GM10248 (cell line): Measurements from ENCODE around the gene VAV2.
A peak's percentile ranks its signal among the peaks of the same experiment; 100 is the strongest.
"Not testable (repeated sequence)": the region's sequence is repeated elsewhere in the genome, so short reads cannot be mapped to it uniquely, and the experiment has no call there.

Experiments used
- CTCF ChIA-PET: fragments of 300-600 bp; sonication (Branson Sonifier 250); formaldehyde crosslinking; extraction: SDS; loops from one replicate; lab custom pipeline; 2021; ENCODE audit warnings: antibody characterized with exemption; lab: Yijun Ruan, JAX
- POLR2A ChIA-PET: fragments of 350-650 bp; sonication (Branson Sonifier 250); formaldehyde crosslinking; extraction: SDS; loops from one replicate; lab custom pipeline; 2020; ENCODE audit warnings: antibody characterized with exemption; lab: Yijun Ruan, JAX
- DNase-seq: peaks from one replicate; pipeline ENCODE4 v3.0.0; 2012; ENCODE audit errors: extremely low spot score
- TF ChIP-seq, protein P1 (sequence below): IDR thresholded peaks from 2 replicates; pipeline ENCODE4 v1.5.1; 2012; ENCODE audit warnings: mild to moderate bottlenecking, low read depth; ENCODE audit errors: extremely low read depth, missing control alignments, control extremely low read depth

Gene VAV2

DNA sequence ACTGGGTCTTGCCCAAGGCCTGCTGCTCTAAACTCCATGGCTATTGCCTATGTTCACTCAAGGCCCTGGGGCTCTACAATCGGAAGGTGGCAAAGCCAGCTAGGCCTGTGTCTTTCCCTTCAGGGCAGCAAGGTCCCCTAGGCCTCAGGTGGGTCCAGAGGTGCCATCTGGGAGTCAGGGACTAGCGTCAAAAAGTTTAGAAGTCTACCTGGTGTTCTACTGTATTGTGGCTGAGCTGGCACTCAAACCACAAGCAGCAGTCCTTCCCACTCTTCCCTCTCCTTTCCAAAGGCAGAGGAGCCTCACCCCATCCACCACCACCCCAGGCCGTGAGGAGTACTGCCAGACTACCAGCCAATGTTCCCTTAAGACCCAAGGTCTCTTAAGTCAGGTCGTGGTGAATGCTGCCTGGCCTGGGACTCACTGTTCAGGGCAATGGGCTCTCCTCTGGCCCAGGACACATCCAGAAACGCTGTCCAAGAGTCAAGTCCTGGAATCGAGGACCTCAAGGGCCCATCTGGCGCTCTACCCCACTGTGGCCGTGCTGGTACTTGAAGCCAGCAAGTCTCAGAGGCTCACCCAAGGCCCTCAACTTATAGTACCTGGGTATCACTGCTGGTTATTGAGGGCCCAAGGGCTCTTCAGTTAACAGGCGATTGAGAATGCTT, 241.0 kb downstream of the VAV2 start:
- ChIA-PET CTCF (interaction anchor here (1.5 to 4.1 kb wide), 3 partner anchors 8 to 242 kb away, joined by 3 to 23 read pairs (median 4); no protein-coding TSS in a partner anchor), POLR2A (no interaction called here)
- TF ChIP-seq, protein P1, sequence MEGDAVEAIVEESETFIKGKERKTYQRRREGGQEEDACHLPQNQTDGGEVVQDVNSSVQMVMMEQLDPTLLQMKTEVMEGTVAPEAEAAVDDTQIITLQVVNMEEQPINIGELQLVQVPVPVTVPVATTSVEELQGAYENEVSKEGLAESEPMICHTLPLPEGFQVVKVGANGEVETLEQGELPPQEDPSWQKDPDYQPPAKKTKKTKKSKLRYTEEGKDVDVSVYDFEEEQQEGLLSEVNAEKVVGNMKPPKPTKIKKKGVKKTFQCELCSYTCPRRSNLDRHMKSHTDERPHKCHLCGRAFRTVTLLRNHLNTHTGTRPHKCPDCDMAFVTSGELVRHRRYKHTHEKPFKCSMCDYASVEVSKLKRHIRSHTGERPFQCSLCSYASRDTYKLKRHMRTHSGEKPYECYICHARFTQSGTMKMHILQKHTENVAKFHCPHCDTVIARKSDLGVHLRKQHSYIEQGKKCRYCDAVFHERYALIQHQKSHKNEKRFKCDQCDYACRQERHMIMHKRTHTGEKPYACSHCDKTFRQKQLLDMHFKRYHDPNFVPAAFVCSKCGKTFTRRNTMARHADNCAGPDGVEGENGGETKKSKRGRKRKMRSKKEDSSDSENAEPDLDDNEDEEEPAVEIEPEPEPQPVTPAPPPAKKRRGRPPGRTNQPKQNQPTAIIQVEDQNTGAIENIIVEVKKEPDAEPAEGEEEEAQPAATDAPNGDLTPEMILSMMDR, result no peak
- DNase-seq, result no peak

DNA sequence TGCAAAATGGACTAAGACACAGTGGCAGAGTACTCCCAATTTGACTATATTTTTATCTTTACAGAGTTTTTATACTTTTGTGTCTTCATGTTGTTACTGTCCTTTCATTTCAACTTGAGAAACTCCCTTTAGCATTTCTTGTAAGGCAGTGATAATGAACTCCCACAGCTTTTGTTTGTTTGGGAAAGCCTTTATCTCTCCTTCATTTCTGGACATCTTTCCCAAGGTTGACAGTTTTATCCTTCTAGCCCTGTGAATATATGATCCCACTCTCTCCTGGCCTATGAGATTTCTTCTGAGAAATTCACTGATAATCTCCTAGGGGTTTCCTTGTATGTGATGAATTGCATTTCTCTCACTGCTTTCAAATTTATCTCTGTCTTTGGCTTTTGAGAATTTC, 244.8 kb downstream of the VAV2 start:
- POLR2A ChIA-PET, result no interaction called here
- TF ChIP-seq, protein P1, result no peak
- CTCF ChIA-PET, result interaction anchor here (1.3 kb wide), 1 partner anchor 9 kb away, joined by 3 read pairs; the partner anchor contains the start of gene SARDH
- no peak for DNase-seq

DNA sequence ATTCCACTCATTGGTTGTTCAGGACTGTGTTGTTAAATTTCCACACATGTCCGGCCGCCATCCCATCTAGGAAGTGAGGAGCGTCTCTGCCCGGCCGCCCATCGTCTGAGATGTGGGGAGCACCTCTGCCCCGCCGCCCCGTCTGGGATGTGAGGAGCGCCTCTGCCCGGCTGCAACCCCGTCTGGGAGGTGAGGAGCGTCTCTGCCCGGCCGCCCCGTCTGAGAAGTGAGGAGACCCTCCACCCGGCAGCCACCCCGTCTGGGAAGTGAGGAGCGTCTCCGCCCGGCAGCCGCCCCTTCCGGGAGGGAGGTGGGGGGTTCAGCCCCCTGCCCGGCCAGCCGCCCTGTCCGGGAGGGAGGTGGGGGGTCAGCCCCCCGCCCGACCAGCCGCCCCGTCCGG, 247.6 kb downstream of the VAV2 start:
- CTCF ChIA-PET, POLR2A ChIA-PET, DNase-seq: not testable (repeated sequence)

DNA sequence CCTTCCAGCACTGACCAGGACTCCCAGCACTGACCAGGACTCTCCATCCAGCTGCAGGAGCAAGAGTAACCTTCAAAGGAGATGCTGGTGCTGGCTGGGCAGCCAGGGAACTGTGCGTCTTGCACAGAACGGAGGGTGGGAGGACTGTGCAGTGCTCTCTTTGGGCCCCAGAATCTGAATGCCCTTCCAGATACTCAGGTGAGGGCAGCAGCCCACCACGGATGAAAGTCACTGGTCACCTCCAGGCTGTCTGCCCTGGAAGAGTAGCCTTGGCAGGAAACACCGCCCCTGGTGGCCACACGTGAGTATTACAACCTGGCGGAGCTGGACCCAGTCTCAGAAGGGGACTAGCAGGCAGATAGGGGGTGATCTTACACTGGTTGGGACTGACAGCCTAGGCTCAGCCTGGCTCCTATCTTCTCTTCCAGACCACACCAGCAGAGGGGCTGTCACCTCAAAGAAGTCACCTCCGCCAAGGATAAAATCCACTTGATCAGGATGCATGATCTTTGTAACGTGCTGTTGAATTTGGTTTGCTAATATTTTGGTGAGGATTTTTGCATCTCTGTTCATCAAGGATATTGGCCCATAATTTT, 249.2 kb downstream of the VAV2 start:
- ChIA-PET POLR2A (no interaction called here), CTCF (interaction anchor here (0.6 to 2.6 kb wide), 41 partner anchors 10 to 576 kb away, joined by 3 to 23 read pairs (median 4); partner anchors contain the start of gene ADAMTSL2)
- DNase-seq, result peak; percentile 89
- TF ChIP-seq, protein P1, result peak; percentile 97

DNA sequence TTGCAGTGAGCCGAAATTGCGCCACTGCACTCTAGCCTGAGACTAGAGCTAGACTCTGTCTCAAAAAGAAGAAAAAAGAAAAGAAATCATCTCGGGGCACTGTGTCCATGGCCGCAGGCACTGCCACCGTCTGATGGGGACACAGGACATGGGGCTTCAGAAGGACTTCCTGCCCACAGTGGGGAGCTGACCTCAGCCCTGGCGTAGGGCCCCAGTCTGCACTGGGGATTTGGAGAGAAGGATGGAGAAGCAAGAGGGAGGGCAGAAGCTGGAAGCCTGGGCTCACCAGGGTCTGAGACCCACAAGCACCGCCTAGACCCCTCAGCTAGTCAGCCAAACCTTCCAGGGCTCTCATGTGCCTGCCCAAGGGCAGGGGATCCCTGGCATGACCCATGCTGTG, 249.9 kb downstream of the VAV2 start:
- no peak for DNase-seq
- TF ChIP-seq, protein P1, result no peak
- CTCF ChIA-PET, result interaction anchor here (0.7 to 2.6 kb wide), 27 partner anchors 9 to 575 kb away, joined by 3 to 23 read pairs (median 4); partner anchors contain the start of gene ADAMTSL2
- POLR2A ChIA-PET, result no interaction called here

DNA sequence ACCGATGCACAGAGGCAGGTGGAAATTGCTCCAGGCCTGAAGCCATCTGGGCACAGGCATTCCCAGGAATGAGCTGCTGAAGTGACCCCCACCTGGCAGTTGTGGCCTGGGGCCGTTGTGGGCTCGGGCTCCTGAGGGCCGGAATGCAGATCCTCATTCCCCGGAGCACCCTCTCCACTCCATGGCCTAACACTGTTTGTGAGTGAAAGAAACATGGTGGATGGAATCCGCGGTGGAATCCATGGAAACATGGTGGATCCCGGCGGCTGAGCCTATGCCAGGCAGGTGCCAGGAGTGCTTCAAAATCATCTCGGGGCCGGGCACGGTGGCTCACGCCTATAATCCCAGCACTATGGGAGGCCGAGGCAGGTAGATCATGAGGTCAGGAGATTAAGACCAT, 250.4 kb downstream of the VAV2 start:
- no peak for DNase-seq
- TF ChIP-seq, protein P1, result no peak
- POLR2A ChIA-PET, result no interaction called here
- CTCF ChIA-PET, result interaction anchor here (1.2 to 2.6 kb wide), 15 partner anchors 11 to 575 kb away, joined by 3 to 23 read pairs (median 5); partner anchors contain the start of gene ADAMTSL2

DNA sequence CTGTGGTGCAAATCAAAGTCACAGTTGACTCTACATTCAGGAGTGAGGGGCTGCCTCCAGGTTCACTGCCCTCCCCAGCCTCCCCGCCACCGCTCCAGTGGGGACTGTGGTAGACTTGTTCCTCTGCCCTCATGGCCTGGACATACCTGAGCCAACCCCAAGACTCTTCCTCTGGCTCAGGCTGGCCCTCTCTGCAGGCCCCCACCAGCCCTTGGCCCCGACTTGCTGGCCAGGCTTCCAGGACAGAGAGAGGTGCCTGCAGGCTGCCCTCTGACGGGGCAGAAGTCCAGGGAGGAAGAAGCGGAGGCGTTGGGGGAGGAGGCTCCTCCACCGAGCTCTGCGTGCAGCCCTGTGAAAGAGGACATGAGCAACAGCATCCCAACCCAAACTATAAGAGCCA, 251.2 kb downstream of the VAV2 start:
- DNase-seq, result no peak
- TF ChIP-seq, protein P1, result no peak
- POLR2A ChIA-PET, result no interaction called here
- CTCF ChIA-PET, result interaction anchor here (1.1 to 2.6 kb wide), 2 partner anchors 13 to 42 kb away, joined by 3 to 19 read pairs; no protein-coding TSS in a partner anchor
